Stimulated activated CD4-positive, alpha-beta T cell treated with anti-CD3 and anti-CD28 coated beads, Interleukin-12 subunit alpha, Interleukin-12 subunit beta, amount 100 ng/mL, for 48 hours (primary cell): ENCODE results near the gene SNRPA.
"Not testable (repeated sequence)": the region's sequence is repeated elsewhere in the genome, so short reads cannot be mapped to it uniquely, and the experiment has no call there.

Experiments
- DNase-seq, 3 donors: peaks; one replicate each; pipeline ENCODE4 v3.0.0-alpha.2; 2020; ENCODE audit warnings: low read depth in 2 of 3, low spot score in 1 of 3

The SNRPA gene

GRCh38 chr19:40812571-40812970, 61.6 kb downstream of the SNRPA start:
- DNase-seq = not testable (repeated sequence)

- no peak for DNase-seq
Observed at GRCh38 chr19:40813182-40813581, 62.2 kb downstream of the SNRPA start.
